HG03354 (cell line): Measurements from ENCODE around the gene AGO4.
"Not testable (repeated sequence)": the region's sequence is repeated elsewhere in the genome, so short reads cannot be mapped to it uniquely, and the experiment has no call there.

ENCODE experiments used
- ATAC-seq: cut with Tn5 transposase; IDR thresholded peaks from one replicate; pipeline ENCODE4 v1.9.1; 2021; ENCODE audit warnings: mild to moderate bottlenecking; ENCODE audit not compliant: unreplicated experiment, poor library complexity, severe bottlenecking

Gene AGO4

GRCh38 chr1:35809114-35810095, 1.6 kb downstream of the AGO4 start:
- ATAC-seq: no peak

GRCh38 chr1:35810096-35810881, 2.5 kb downstream of the AGO4 start:
- no peak for ATAC-seq

GRCh38 chr1:35812754-35813153, 4.9 kb downstream of the AGO4 start:
- not testable (repeated sequence) for ATAC-seq

GRCh38 chr1:35825255-35825654, 17.4 kb downstream of the AGO4 start:
- ATAC-seq: no peak

GRCh38 chr1:35832276-35832905, 24.6 kb downstream of the AGO4 start:
- no peak for ATAC-seq

- no peak for ATAC-seq
These were observed 25.6 kb downstream of the AGO4 start for GRCh38 chr1:35833395-35833794.

GRCh38 chr1:35834218-35834617, 26.4 kb downstream of the AGO4 start:
- no peak for ATAC-seq

GRCh38 chr1:35835398-35835797, 27.6 kb downstream of the AGO4 start:
- no peak for ATAC-seq

- no peak for ATAC-seq
These were observed 28.9 kb downstream of the AGO4 start for GRCh38 chr1:35836734-35837133.

- ATAC-seq: no peak
These were observed 31.0 kb downstream of the AGO4 start for GRCh38 chr1:35838693-35839245.

GRCh38 chr1:35844826-35845225, 37.0 kb downstream of the AGO4 start:
- ATAC-seq: no peak

- ATAC-seq: no peak
These were observed 38.0 kb downstream of the AGO4 start for GRCh38 chr1:35845766-35846165.

- ATAC-seq: no peak
These were observed 40.2 kb downstream of the AGO4 start for GRCh38 chr1:35847935-35848565.

GRCh38 chr1:35850051-35850450, 42.2 kb downstream of the AGO4 start:
- ATAC-seq: no peak

- no peak for ATAC-seq
These were observed 42.9 kb downstream of the AGO4 start for GRCh38 chr1:35850716-35851115.

GRCh38 chr1:35851132-35851869, 43.5 kb downstream of the AGO4 start:
- no peak for ATAC-seq

- no peak for ATAC-seq
These were observed 44.4 kb downstream of the AGO4 start for GRCh38 chr1:35852241-35852640.

- no peak for ATAC-seq
These were observed 47.3 kb downstream of the AGO4 start for GRCh38 chr1:35854989-35855700.
